SK-N-MC (cell line): ENCODE data around the gene GIMD1.

Experiments
- EZH2 ChIP-seq: fragments of 200-600 bp; sonication (generic); IDR thresholded peaks from one replicate; pipeline ENCODE4 v1.6.1; 2017; ENCODE audit warnings: antibody characterized with exemption
- FOXP2 ChIP-seq: optimal IDR thresholded peaks from 2 replicates; pipeline ENCODE3; 2011; ENCODE audit warnings: mild to moderate bottlenecking, moderate library complexity; ENCODE audit not compliant: insufficient read depth; ENCODE audit errors: extremely low read length, control extremely low read depth
- POLR2AphosphoS5 ChIP-seq: IDR thresholded peaks from 2 replicates; pipeline ENCODE4 v1.6.1; 2012; ENCODE audit warnings: mild to moderate bottlenecking, low read depth, low read length, borderline replicate concordance

DNA sequence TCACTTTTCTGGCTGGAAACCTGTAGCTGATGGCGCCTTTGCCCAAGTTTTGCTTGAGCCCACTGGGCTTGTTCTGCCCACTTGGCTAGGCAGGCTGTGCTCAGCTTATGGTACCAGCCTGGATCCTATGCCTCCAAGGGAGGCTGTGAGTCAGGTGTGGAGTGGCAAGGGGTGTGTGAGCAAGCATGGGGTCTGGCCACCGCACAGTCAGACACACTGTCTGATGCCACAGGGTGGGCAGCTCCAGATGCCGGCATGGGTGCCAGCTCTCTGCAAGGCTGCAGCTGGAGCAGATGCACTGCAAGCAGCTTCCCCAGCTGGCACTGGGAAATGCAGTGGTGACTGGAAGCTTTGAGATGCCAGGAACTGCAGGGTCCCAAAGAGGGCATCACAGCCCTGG is 16.3 kb upstream of the GIMD1 start:
- TF ChIP-seq EZH2 (no peak), POLR2AphosphoS5 (no peak), FOXP2 (no peak)
